IPS-18a (cell line): ENCODE data around the gene NINJ2.

ENCODE experiments used
- H3K27ac ChIP-seq: one replicate; pipeline ENCODE4 v1.5.1; 2013; ENCODE audit warnings: low read length
- H3K27me3 ChIP-seq: one replicate; pipeline ENCODE4 v1.6.1; 2013; ENCODE audit warnings: mild to moderate bottlenecking, low read length; ENCODE audit not compliant: control insufficient read depth, insufficient read depth
- H3K36me3 ChIP-seq: one replicate; pipeline ENCODE4 v1.6.1; 2013; ENCODE audit warnings: low read depth, low read length; ENCODE audit not compliant: control insufficient read depth
- H3K4me1 ChIP-seq: one replicate; pipeline ENCODE4 v1.6.1; 2013; ENCODE audit warnings: low read depth, low read length; ENCODE audit not compliant: control insufficient read depth
- H3K4me3 ChIP-seq: one replicate; pipeline ENCODE4 v1.5.1; 2013; ENCODE audit warnings: low read length
- H3K9ac ChIP-seq: one replicate; pipeline ENCODE4 v1.6.1; 2013; ENCODE audit warnings: mild to moderate bottlenecking, low read length, moderate library complexity
- H3K9me3 ChIP-seq: one replicate; pipeline ENCODE4 v1.6.1; 2013; ENCODE audit warnings: low read depth, low read length; ENCODE audit not compliant: control insufficient read depth

Gene NINJ2

DNA sequence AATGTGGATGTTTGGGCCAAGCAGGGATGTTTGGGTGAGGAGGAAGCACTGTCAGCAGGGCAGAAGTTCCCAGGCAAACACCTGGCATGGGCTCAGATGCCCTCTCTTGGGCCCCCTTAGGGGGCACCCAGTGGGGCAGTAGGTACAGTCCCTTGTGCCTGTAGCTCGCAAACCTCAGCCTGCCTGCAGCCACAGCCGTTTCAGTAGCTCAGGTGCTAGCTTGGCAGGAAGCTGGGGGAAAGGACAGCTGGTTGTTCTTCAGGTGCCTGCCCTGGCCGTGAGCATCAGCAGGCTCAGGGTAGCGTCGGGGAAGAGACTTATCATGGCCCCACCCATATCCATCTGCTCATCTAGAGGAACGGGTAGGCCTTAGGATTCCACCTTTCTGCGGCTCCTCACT is 136.0 kb downstream of the NINJ2 start:
- Histone ChIP-seq H3K9me3 (peaks cover 4% of the 10 kb centered on the region), H3K4me3 (no peak overlapping the region), H3K27me3 (no peaks in the 10 kb centered on the region), H3K36me3 (no peaks in the 10 kb centered on the region), H3K27ac (no peak overlapping the region), H3K9ac (no peak overlapping the region), H3K4me1 (no peaks in the 10 kb centered on the region)

GRCh38 chr12:526089-526488 is 137.2 kb downstream of the NINJ2 start:
- Histone ChIP-seq H3K27ac (no peak overlapping the region), H3K9ac (no peak overlapping the region)

GRCh38 chr12:524167-524951 is 138.9 kb downstream of the NINJ2 start:
- no peaks in the 10 kb centered on the region for H3K36me3 ChIP-seq
- H3K9me3 ChIP-seq: no peaks in the 10 kb centered on the region
- no peak overlapping the region for H3K9ac ChIP-seq
- no peak overlapping the region for H3K4me3 ChIP-seq
- no peak overlapping the region for H3K27ac ChIP-seq
- no peaks in the 10 kb centered on the region for H3K4me1 ChIP-seq
- no peaks in the 10 kb centered on the region for H3K27me3 ChIP-seq

More at GRCh38 chr12:526089-526488, 137.2 kb downstream of the NINJ2 start:
- no peak overlapping the region for H3K4me3 ChIP-seq
- no peaks in the 10 kb centered on the region for H3K4me1 ChIP-seq
- no peaks in the 10 kb centered on the region for H3K36me3 ChIP-seq
- no peaks in the 10 kb centered on the region for H3K27me3 ChIP-seq
- no peaks in the 10 kb centered on the region for H3K9me3 ChIP-seq

DNA sequence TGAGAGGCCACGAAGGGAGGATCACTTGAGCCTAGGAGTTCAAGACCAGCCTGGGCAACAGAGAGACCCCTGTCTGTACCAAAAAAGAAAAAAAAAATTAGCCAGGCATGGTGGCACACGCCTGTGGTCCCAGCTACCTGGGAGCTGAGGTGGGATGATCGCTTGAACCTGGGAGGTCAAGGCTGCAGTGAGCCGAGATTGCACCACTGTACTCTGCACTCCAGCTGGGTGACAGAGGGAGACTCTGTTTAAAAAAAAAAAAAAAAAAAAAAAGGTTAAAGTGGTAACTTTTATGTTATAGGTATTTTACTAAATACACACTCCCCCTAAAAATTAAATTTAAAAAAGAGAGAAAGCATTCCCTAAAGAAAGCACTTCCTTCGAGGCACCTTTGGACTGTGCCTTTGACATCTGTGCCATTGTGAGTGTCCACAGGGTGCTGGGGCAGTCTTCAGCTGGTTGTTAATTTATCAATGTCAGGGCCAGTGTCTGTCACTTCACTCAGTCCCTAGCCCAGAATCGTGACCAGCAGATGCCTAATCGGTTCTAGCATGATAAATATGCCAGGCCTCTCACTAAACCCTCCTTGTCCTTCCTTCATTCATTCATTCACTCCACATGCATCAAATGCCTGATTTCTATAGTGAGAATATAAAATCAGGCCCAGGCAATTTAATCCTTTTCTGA is 140.4 kb downstream of the NINJ2 start:
- Histone ChIP-seq H3K9ac (no peak overlapping the region), H3K27ac (no peak overlapping the region), H3K4me1 (no peaks in the 10 kb centered on the region), H3K9me3 (no peaks in the 10 kb centered on the region), H3K4me3 (no peak overlapping the region), H3K36me3 (no peaks in the 10 kb centered on the region), H3K27me3 (no peaks in the 10 kb centered on the region)

- H3K4me3 ChIP-seq: no peak overlapping the region
- H3K36me3 ChIP-seq: no peaks in the 10 kb centered on the region
- no peak overlapping the region for H3K27ac ChIP-seq
- no peaks in the 10 kb centered on the region for H3K9me3 ChIP-seq
- H3K4me1 ChIP-seq: no peaks in the 10 kb centered on the region
- H3K9ac ChIP-seq: no peak overlapping the region
- H3K27me3 ChIP-seq: no peaks in the 10 kb centered on the region
These were observed 143.1 kb downstream of the NINJ2 start for GRCh38 chr12:520119-520518.

- H3K27ac ChIP-seq: no peak overlapping the region
- H3K4me3 ChIP-seq: no peak overlapping the region
- no peaks in the 10 kb centered on the region for H3K27me3 ChIP-seq
- H3K9ac ChIP-seq: no peak overlapping the region
- H3K9me3 ChIP-seq: no peaks in the 10 kb centered on the region
- H3K36me3 ChIP-seq: no peaks in the 10 kb centered on the region
- no peaks in the 10 kb centered on the region for H3K4me1 ChIP-seq
These were observed 145.7 kb downstream of the NINJ2 start for GRCh38 chr12:517538-517937.
